Neural cell (in vitro differentiated cells): Measurements from ENCODE around the gene TIAM2. TPM values are rescaled to one million over a fixed set of nuclear protein-coding genes. Genes with fewer than 3 reads are reported as not detected.

Experiments
- H2AFZ ChIP-seq: fragments of 200-600, 300-800 bp; sonication (generic), shearing (Covaris generic); 2 replicates; pipeline ENCODE4 v1.6.0; 2014; ENCODE audit warnings: low read depth, mild to moderate bottlenecking, antibody characterized with exemption, low read length, moderate library complexity
- H3F3A ChIP-seq: fragments of 200-600 bp; shearing (Covaris generic); 2 replicates; pipeline ENCODE4 v1.6.1; 2016; ENCODE audit warnings: mild to moderate bottlenecking, moderate library complexity, mixed read lengths, antibody characterized with exemption, low read length; ENCODE audit not compliant: insufficient read depth, poor library complexity, severe bottlenecking
- H3K27ac ChIP-seq: fragments of 200-600, 300-800 bp; sonication (generic), shearing (Covaris generic); 2 replicates; pipeline ENCODE4 v1.5.1; 2014; ENCODE audit warnings: mild to moderate bottlenecking, low read length, moderate library complexity
- H3K27me3 ChIP-seq: fragments of 300-800, 200-600 bp; sonication (generic), shearing (Covaris generic); 2 replicates; pipeline ENCODE4 v1.6.0; 2014; ENCODE audit warnings: mild to moderate bottlenecking, low read depth, low read length, moderate library complexity; ENCODE audit not compliant: insufficient read depth
- H3K36me3 ChIP-seq: fragments of 300-800, 200-600 bp; sonication (generic), shearing (Covaris generic); 2 replicates; pipeline ENCODE4 v1.5.1; 2014; ENCODE audit warnings: mild to moderate bottlenecking, antibody characterized with exemption, low read length, moderate library complexity; ENCODE audit not compliant: insufficient read depth
- H3K4me2 ChIP-seq: fragments of 300-800, 200-600 bp; sonication (generic), shearing (Covaris generic); 2 replicates; pipeline ENCODE4 v1.6.0; 2014; ENCODE audit warnings: mild to moderate bottlenecking, low read length
- H3K4me3 ChIP-seq: fragments of 300-800, 200-600 bp; sonication (generic), shearing (Covaris generic); 2 replicates; pipeline ENCODE4 v1.5.1; 2014; ENCODE audit warnings: mild to moderate bottlenecking, low read length, moderate library complexity
- H3K79me2 ChIP-seq: fragments of 200-600 bp; shearing (Covaris generic); replicated peaks from 2 replicates; pipeline ENCODE4 v1.6.0; 2014; ENCODE audit warnings: mild to moderate bottlenecking, low read length, moderate library complexity; ENCODE audit not compliant: insufficient read depth
- H3K9ac ChIP-seq: fragments of 300-800, 200-600 bp; sonication (generic), shearing (Covaris generic); 2 replicates; pipeline ENCODE4 v1.6.1; 2016; ENCODE audit warnings: mild to moderate bottlenecking, low read length, mixed read lengths
- H3K9me2 ChIP-seq: fragments of 200-600 bp; shearing (Covaris generic); 2 replicates; pipeline ENCODE4 v1.6.1; 2016; ENCODE audit warnings: mild to moderate bottlenecking, low read length, mixed read lengths; ENCODE audit not compliant: insufficient read depth
- H3K9me3 ChIP-seq: fragments of 200-600, 300-800 bp; sonication (generic), shearing (Covaris generic); 2 replicates; pipeline ENCODE4 v1.6.1; 2016; ENCODE audit warnings: mild to moderate bottlenecking, mixed run types, low read length, moderate library complexity, mixed read lengths
- H4K20me1 ChIP-seq: fragments of 200-600 bp; shearing (Covaris generic); 2 replicates; pipeline ENCODE4 v1.6.1; 2016; ENCODE audit warnings: mild to moderate bottlenecking, mixed run types; ENCODE audit not compliant: insufficient read depth
- CTCF ChIP-seq: fragments of 450-650 bp; IDR thresholded peaks from 2 replicates; pipeline ENCODE4 v1.5.1; 2014; ENCODE audit warnings: antibody characterized with exemption, mild to moderate bottlenecking, moderate library complexity; ENCODE audit not compliant: poor library complexity, severe bottlenecking
- EP300 ChIP-seq: fragments of 450-650 bp; conservative IDR thresholded peaks from 2 replicates; pipeline ENCODE4 v1.6.1; 2014; ENCODE audit warnings: antibody characterized with exemption, mild to moderate bottlenecking, moderate library complexity; ENCODE audit not compliant: poor library complexity, severe bottlenecking
- EZH2 ChIP-seq: fragments of 200-600, 300-800 bp; shearing (Covaris generic), sonication (generic); IDR thresholded peaks from 2 replicates; pipeline ENCODE4 v1.6.1; 2014; ENCODE audit warnings: antibody characterized with exemption, low read length, borderline replicate concordance, mild to moderate bottlenecking; ENCODE audit not compliant: insufficient read depth, poor library complexity, severe bottlenecking
- MXI1 ChIP-seq: fragments of 450-650 bp; conservative IDR thresholded peaks from 2 replicates; pipeline ENCODE4 v1.6.1; 2014; ENCODE audit warnings: antibody characterized with exemption, mild to moderate bottlenecking; ENCODE audit not compliant: poor library complexity, severe bottlenecking
- POLR2AphosphoS5 ChIP-seq: IDR thresholded peaks from 2 replicates; pipeline ENCODE4 v1.6.1; 2012
- RAD21 ChIP-seq: fragments of 450-650 bp; conservative IDR thresholded peaks from 2 replicates; pipeline ENCODE4 v1.6.1; 2014; ENCODE audit warnings: antibody characterized with exemption, mild to moderate bottlenecking, moderate library complexity
- REST ChIP-seq: IDR thresholded peaks from 2 replicates; pipeline ENCODE4 v1.6.1; 2012; ENCODE audit warnings: borderline replicate concordance
- SMC3 ChIP-seq: fragments of 450-650 bp; conservative IDR thresholded peaks from 2 replicates; pipeline ENCODE4 v1.6.1; 2014; ENCODE audit warnings: antibody characterized with exemption, mild to moderate bottlenecking, moderate library complexity; ENCODE audit not compliant: poor library complexity
- TAF1 ChIP-seq: IDR thresholded peaks from 2 replicates; pipeline ENCODE4 v1.6.1; 2012; ENCODE audit warnings: low read depth
- polyA plus RNA-seq: library from polyadenylated mRNA; depleted of rRNA; stranded (reverse); fragments of >200 nt; gene quantifications from 2 replicates; pipeline ENCODE4 v1.2.3, GENCODE V29; 2014

Gene TIAM2
- polyA plus RNA-seq, 1 donor from 2014 or later, result 73.3 TPM

- Histone ChIP-seq H3F3A (no peaks in the 10 kb centered on the region), H3K36me3 (no peaks in the 10 kb centered on the region), H3K9me2 (no peaks in the 10 kb centered on the region), H3K4me3 (no peak overlapping the region), H4K20me1 (no peaks in the 10 kb centered on the region), H3K9ac (no peak overlapping the region), H3K9me3 (no peaks in the 10 kb centered on the region), H3K27me3 (no peaks in the 10 kb centered on the region), H2AFZ (no peak overlapping the region), H3K4me2 (no peak overlapping the region), H3K79me2 (no peaks in the 10 kb centered on the region), H3K27ac (no peak overlapping the region)
- TF ChIP-seq REST, result no peak
- TF ChIP-seq POLR2AphosphoS5, result no peak
- TF ChIP-seq SMC3, result no peak
- no peak for TF ChIP-seq MXI1
- no peak for TF ChIP-seq CTCF
- no peak for TF ChIP-seq EP300
- no peak for TF ChIP-seq RAD21
- no peak for TF ChIP-seq EZH2
- no peak for TF ChIP-seq TAF1
Observed at GRCh38 chr6:155125906-155126305, 130.8 kb downstream of the TIAM2 start.

- no peak overlapping the region for H3K4me2 ChIP-seq
Observed at GRCh38 chr6:155126727-155127439, 131.8 kb downstream of the TIAM2 start.

More at GRCh38 chr6:155126727-155127439, 131.8 kb downstream of the TIAM2 start:
- no peaks in the 10 kb centered on the region for H3K9me2 ChIP-seq
- H3K79me2 ChIP-seq, result no peaks in the 10 kb centered on the region
- TF ChIP-seq REST, result no peak
- TF ChIP-seq EZH2, result no peak
- TF ChIP-seq CTCF, result no peak
- no peak for TF ChIP-seq POLR2AphosphoS5
- TF ChIP-seq RAD21, result no peak
- TF ChIP-seq EP300, result no peak
- TF ChIP-seq SMC3, result no peak
- TF ChIP-seq TAF1, result no peak
- no peak for TF ChIP-seq MXI1
- H3K9me3 ChIP-seq, result no peaks in the 10 kb centered on the region
- no peak overlapping the region for H3K27ac ChIP-seq
- no peaks in the 10 kb centered on the region for H3F3A ChIP-seq
- H3K4me3 ChIP-seq, result no peak overlapping the region
- H4K20me1 ChIP-seq, result no peaks in the 10 kb centered on the region
- H3K36me3 ChIP-seq, result no peaks in the 10 kb centered on the region
- no peak overlapping the region for H2AFZ ChIP-seq
- no peaks in the 10 kb centered on the region for H3K27me3 ChIP-seq
- H3K9ac ChIP-seq, result no peak overlapping the region
